IMR-90 (cell line): ENCODE data around the gene MECP2. TPM values are rescaled to one million over a fixed set of nuclear protein-coding genes. Genes with fewer than 3 reads are reported as not detected.

ENCODE experiments used
- ATAC-seq: fragments of 200-7000 bp; cut with Tn5 transposase; 2 replicates; pipeline ENCODE4 v1.9.1; 2020; ENCODE audit warnings: low read depth, mild to moderate bottlenecking, moderate library complexity
- BruUV-seq: library from RNA; stranded (reverse); fragments of 400-500 nt; replicated peaks from 2 replicates; lab custom pipeline; 2021; lab: Mats Ljungman, UMichigan
- CTCF ChIA-PET: fragments of 300-600 bp; formaldehyde crosslinking; extraction: SDS; loops from one replicate; lab custom pipeline; 2021; ENCODE audit warnings: antibody characterized with exemption; lab: Yijun Ruan, JAX
- POLR2A ChIA-PET: fragments of 300-600 bp; sonication (Branson Sonifier 250); formaldehyde crosslinking; loops from one replicate; lab custom pipeline; 2022; ENCODE audit warnings: antibody characterized with exemption; ENCODE audit not compliant: unreplicated experiment; lab: Charles Lee
- DNase-seq: peaks from one replicate; pipeline ENCODE4 v3.0.0; 2013
- H2AFZ ChIP-seq: replicated peaks from 2 replicates; pipeline ENCODE3; 2013; ENCODE audit warnings: low read length, mild to moderate bottlenecking; ENCODE audit not compliant: poor library complexity
- H2AK5ac ChIP-seq: 2 replicates; pipeline ENCODE4 v1.6.1; 2013; ENCODE audit warnings: low read depth, low read length, inconsistent platforms
- H2AK9ac ChIP-seq: replicated peaks from 2 replicates; pipeline ENCODE3; 2013; ENCODE audit warnings: mild to moderate bottlenecking, low read depth, low read length, moderate library complexity; ENCODE audit not compliant: poor library complexity
- H2BK120ac ChIP-seq: 2 replicates; pipeline ENCODE4 v1.6.1; 2013; ENCODE audit warnings: low read depth, low read length, inconsistent platforms
- H2BK15ac ChIP-seq: 3 replicates; pipeline ENCODE4 v1.6.1; 2013; ENCODE audit warnings: low read depth, low read length, inconsistent platforms
- H2BK20ac ChIP-seq: 2 replicates; pipeline ENCODE4 v1.6.1; 2013; ENCODE audit warnings: low read depth, mild to moderate bottlenecking, inconsistent platforms, low read length, moderate library complexity
- H2BK5ac ChIP-seq: 2 replicates; pipeline ENCODE4 v1.6.1; 2013; ENCODE audit warnings: mild to moderate bottlenecking, low read depth, low read length, inconsistent platforms; ENCODE audit not compliant: poor library complexity, severe bottlenecking
- H3K14ac ChIP-seq: replicated peaks from 2 replicates; pipeline ENCODE4 v1.6.1; 2013; ENCODE audit warnings: low read depth, low read length, inconsistent platforms
- H3K18ac ChIP-seq: 2 replicates; pipeline ENCODE4 v1.6.1; 2013; ENCODE audit warnings: low read depth, low read length, control low read depth
- H3K23ac ChIP-seq: 2 replicates; pipeline ENCODE4 v1.6.1; 2013; ENCODE audit warnings: low read depth, low read length, inconsistent platforms
- H3K27ac ChIP-seq: 2 replicates; pipeline ENCODE4 v1.5.1; 2013; ENCODE audit warnings: mild to moderate bottlenecking, control low read depth, low read length; ENCODE audit not compliant: insufficient read depth
- H3K27me3 ChIP-seq: 2 replicates; pipeline ENCODE4 v1.6.1; 2013; ENCODE audit warnings: low read length; ENCODE audit not compliant: control insufficient read depth, insufficient read depth
- H3K36me3 ChIP-seq: 2 replicates; pipeline ENCODE4 v1.6.1; 2013; ENCODE audit warnings: low read length, mixed read lengths; ENCODE audit not compliant: control insufficient read depth, insufficient read depth
- H3K4ac ChIP-seq: 2 replicates; pipeline ENCODE4 v1.6.1; 2013; ENCODE audit warnings: low read depth, low read length, inconsistent platforms
- H3K4me1 ChIP-seq: 2 replicates; pipeline ENCODE4 v1.6.1; 2013; ENCODE audit warnings: low read length, mixed read lengths; ENCODE audit not compliant: control insufficient read depth, insufficient read depth
- H3K4me2 ChIP-seq: 2 replicates; pipeline ENCODE4 v1.6.1; 2013; ENCODE audit warnings: low read depth, mild to moderate bottlenecking, control low read depth, low read length, moderate library complexity
- H3K4me3 ChIP-seq: 2 replicates; pipeline ENCODE4 v1.5.1; 2013; ENCODE audit warnings: low read depth, mild to moderate bottlenecking, control low read depth, low read length, moderate library complexity; ENCODE audit not compliant: insufficient read depth
- H3K56ac ChIP-seq: 2 replicates; pipeline ENCODE4 v1.6.1; 2013; ENCODE audit warnings: low read length, inconsistent platforms; ENCODE audit not compliant: insufficient read depth; ENCODE audit errors: extremely low read depth
- H3K79me1 ChIP-seq, 2 experiments: 2 replicates each; pipeline ENCODE4 v1.6.1; 2013; ENCODE audit warnings: low read length in 2 of 2, inconsistent platforms in 1 of 2, low read depth in 1 of 2
- H3K9ac ChIP-seq: 2 replicates; pipeline ENCODE4 v1.6.1; 2013; ENCODE audit warnings: low read depth, low read length, control low read depth
- H3K9me1 ChIP-seq: 2 replicates; pipeline ENCODE4 v1.6.1; 2013; ENCODE audit warnings: low read length, inconsistent platforms; ENCODE audit not compliant: insufficient read depth
- H3K9me3 ChIP-seq: 2 replicates; pipeline ENCODE4 v1.6.1; 2013; ENCODE audit warnings: low read length; ENCODE audit not compliant: control insufficient read depth, insufficient read depth
- H4K20me1 ChIP-seq: 2 replicates; pipeline ENCODE4 v1.6.1; 2013; ENCODE audit warnings: low read length, inconsistent platforms; ENCODE audit not compliant: insufficient read depth
- H4K5ac ChIP-seq: 2 replicates; pipeline ENCODE4 v1.6.1; 2013; ENCODE audit warnings: mild to moderate bottlenecking, low read depth, low read length, control low read depth
- H4K8ac ChIP-seq, 2 experiments: 2 replicates each; pipeline ENCODE4 v1.6.1; 2013; ENCODE audit warnings: low read depth in 2 of 2, low read length in 2 of 2, control low read depth in 1 of 2, inconsistent platforms in 1 of 2
- H4K91ac ChIP-seq: 2 replicates; pipeline ENCODE4 v1.6.1; 2013; ENCODE audit warnings: low read depth, low read length, inconsistent platforms; ENCODE audit not compliant: insufficient read depth
- BHLHE40 ChIP-seq: fragments of 150-350 bp; IDR thresholded peaks from 2 replicates; pipeline ENCODE4 v1.6.1; 2016; ENCODE audit warnings: mild to moderate bottlenecking, low read depth, low read length
- CEBPB ChIP-seq: IDR thresholded peaks from 2 replicates; pipeline ENCODE4 v1.6.1; 2012; ENCODE audit warnings: low read depth, low read length, improper control_type of control experiment
- FOS ChIP-seq: fragments of 150-350 bp; IDR thresholded peaks from 2 replicates; pipeline ENCODE4 v1.6.1; 2016; ENCODE audit warnings: low read depth, low read length
- MAFK ChIP-seq: IDR thresholded peaks from 2 replicates; pipeline ENCODE4 v1.6.1; 2012; ENCODE audit warnings: low read depth, low read length, improper control_type of control experiment
- MAZ ChIP-seq: IDR thresholded peaks from 2 replicates; pipeline ENCODE4 v1.6.1; 2012; ENCODE audit warnings: low read depth, mild to moderate bottlenecking, low read length, improper control_type of control experiment, moderate library complexity, borderline replicate concordance
- MXI1 ChIP-seq: IDR thresholded peaks from 2 replicates; pipeline ENCODE4 v1.6.1; 2012; ENCODE audit warnings: low read depth, mild to moderate bottlenecking, low read length, moderate library complexity, borderline replicate concordance
- NFE2L2 ChIP-seq: fragments of 150-350 bp; IDR thresholded peaks from 2 replicates; pipeline ENCODE4 v1.6.1; 2016; ENCODE audit warnings: low read depth, mild to moderate bottlenecking, low read length
- POLR2A ChIP-seq: IDR thresholded peaks from 2 replicates; pipeline ENCODE4 v1.6.1; 2012; ENCODE audit warnings: mild to moderate bottlenecking, low read depth, low read length
- RAD21 ChIP-seq: IDR thresholded peaks from 2 replicates; pipeline ENCODE4 v1.6.1; 2012; ENCODE audit warnings: low read length, improper control_type of control experiment
- RCOR1 ChIP-seq: IDR thresholded peaks from 2 replicates; pipeline ENCODE4 v1.6.1; 2012; ENCODE audit warnings: mild to moderate bottlenecking, low read length, improper control_type of control experiment; ENCODE audit not compliant: insufficient replicate concordance
- WGBS, 2 experiments: methylation state at CpG; one replicate each; pipeline versions ENCODE4 v1.1.5 to v1.1.7; 2013; ENCODE audit warnings: missing lambda C conversion rate in 2 of 2; ENCODE audit not compliant: insufficient read length in 1 of 2; ENCODE audit errors: extremely low coverage in 2 of 2; 5-methylcytosine and 5-hydroxymethylcytosine counted together
- dilution Hi-C: fragments of 300-500 bp; cut with HindIII; formaldehyde crosslinking; loops from one replicate; pipeline ENCODE4 v1.14.3; 2018; ENCODE audit warnings: low sequenced_read_pairs; ENCODE audit not compliant: unreplicated experiment
- in situ Hi-C: fragments of 300-500 bp; cut with MboI; formaldehyde crosslinking; loops from 3 replicates; pipeline ENCODE4 v1.14.3; 2019; ENCODE audit warnings: low sequenced_read_pairs, inconsistent platforms, mixed read lengths
- intact Hi-C: fragments of 100-400 bp; cut with micrococcal nuclease; formaldehyde crosslinking; loops from 2 replicates; pipeline ENCODE4 v1.10.0; 2022
- polyA plus RNA-seq, 3 experiments: library from polyadenylated mRNA; depleted of rRNA; stranded (reverse); fragments of >200 nt; gene quantifications; 2 replicates each; pipeline ENCODE4 v1.2.3, GENCODE V29; 2012; ENCODE audit warnings: low replicate concordance in 1 of 3
- total RNA-seq: library from RNA; depleted of rRNA; stranded (reverse); fragments of >200 nt; gene quantifications from 2 replicates; pipeline ENCODE4 v1.2.3, GENCODE V29; 2012
- TF ChIP-seq, protein P1 (sequence below): conservative IDR thresholded peaks from 2 replicates; pipeline ENCODE4 v1.5.1; 2012; ENCODE audit warnings: mild to moderate bottlenecking, low read depth, low read length, improper control_type of control experiment
- TF ChIP-seq, protein P2 (sequence below): fragments of 150-350 bp; IDR thresholded peaks from 2 replicates; pipeline ENCODE4 v1.6.1; 2016; ENCODE audit warnings: low read depth, mild to moderate bottlenecking, low read length, moderate library complexity, borderline replicate concordance
- TF ChIP-seq, protein P3 (sequence below): fragments of 150-350 bp; IDR thresholded peaks from 2 replicates; pipeline ENCODE4 v1.6.1; 2017; ENCODE audit warnings: mild to moderate bottlenecking, antibody characterized with exemption, low read length, low read depth

Gene MECP2
- total and polyA plus RNA-seq, 2 of the 4 experiments (the other 2 are of a cell fraction), result 8.4 to 10.1 TPM

DNA sequence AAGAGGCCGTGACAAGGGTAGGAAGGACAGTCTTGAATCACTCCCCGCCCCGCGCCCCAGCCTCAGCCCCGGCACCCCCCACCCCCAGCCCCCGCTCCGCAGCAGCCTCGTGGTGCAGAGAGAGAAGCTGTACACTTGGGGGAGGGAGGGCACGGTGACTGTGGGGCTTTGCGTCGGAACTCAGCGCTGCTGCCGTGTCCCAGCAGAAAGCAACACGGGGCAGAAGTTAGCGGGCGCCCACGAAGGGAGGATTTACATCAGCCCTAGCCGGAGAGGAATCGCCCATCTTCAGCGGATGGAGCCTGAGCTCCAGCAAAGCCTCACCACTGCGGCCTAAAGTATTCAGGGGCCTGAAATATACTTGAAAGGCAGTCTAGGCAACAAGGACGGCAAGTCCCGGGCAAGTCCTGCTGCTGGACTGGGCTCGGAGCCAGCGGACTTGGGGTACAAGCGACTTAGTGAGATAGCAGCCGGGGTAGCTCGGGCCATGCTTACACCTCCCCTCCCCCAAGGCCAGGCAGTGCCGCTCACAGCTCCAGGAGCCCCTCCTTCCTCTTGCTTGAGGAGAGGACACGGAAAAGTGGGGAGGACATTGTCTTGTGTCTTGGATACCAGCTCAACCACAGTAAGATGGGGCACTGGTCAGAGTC is 28.0 kb upstream of the MECP2 start:
- H2BK5ac ChIP-seq, result no peak overlapping the region
- BruUV-seq, result no TSS peak
- peak overlapping the region; percentile 49 for H2AFZ ChIP-seq
- WGBS, 2 experiments, result 52% methylated on average over 10 of the region's 30 CpGs; no CpG with 5 or more reads in 1 of the 2 experiments
- DNase-seq (no peak), ATAC-seq (no peak)
- no peak overlapping the region for H3K56ac ChIP-seq
- H3K27me3 ChIP-seq, result peaks cover 6% of the 10 kb centered on the region
- ChIA-PET POLR2A (no interaction called here), CTCF (no interaction called here)
- H3K23ac ChIP-seq, result no peak overlapping the region
- no peak overlapping the region for H3K4me3 ChIP-seq
- H4K8ac ChIP-seq, result no peak overlapping the region
- H3K36me3 ChIP-seq, result no peaks in the 10 kb centered on the region
- no peaks in the 10 kb centered on the region for H3K79me1 ChIP-seq
- H3K4me1 ChIP-seq, result no peaks in the 10 kb centered on the region
- no peak overlapping the region for H2BK120ac ChIP-seq
- H4K20me1 ChIP-seq, result no peaks in the 10 kb centered on the region
- H3K14ac ChIP-seq, result no peak overlapping the region
- TF ChIP-seq, protein P1, sequence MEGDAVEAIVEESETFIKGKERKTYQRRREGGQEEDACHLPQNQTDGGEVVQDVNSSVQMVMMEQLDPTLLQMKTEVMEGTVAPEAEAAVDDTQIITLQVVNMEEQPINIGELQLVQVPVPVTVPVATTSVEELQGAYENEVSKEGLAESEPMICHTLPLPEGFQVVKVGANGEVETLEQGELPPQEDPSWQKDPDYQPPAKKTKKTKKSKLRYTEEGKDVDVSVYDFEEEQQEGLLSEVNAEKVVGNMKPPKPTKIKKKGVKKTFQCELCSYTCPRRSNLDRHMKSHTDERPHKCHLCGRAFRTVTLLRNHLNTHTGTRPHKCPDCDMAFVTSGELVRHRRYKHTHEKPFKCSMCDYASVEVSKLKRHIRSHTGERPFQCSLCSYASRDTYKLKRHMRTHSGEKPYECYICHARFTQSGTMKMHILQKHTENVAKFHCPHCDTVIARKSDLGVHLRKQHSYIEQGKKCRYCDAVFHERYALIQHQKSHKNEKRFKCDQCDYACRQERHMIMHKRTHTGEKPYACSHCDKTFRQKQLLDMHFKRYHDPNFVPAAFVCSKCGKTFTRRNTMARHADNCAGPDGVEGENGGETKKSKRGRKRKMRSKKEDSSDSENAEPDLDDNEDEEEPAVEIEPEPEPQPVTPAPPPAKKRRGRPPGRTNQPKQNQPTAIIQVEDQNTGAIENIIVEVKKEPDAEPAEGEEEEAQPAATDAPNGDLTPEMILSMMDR, result no peak
- TF ChIP-seq MAFK, result no peak
- TF ChIP-seq, protein P2, sequence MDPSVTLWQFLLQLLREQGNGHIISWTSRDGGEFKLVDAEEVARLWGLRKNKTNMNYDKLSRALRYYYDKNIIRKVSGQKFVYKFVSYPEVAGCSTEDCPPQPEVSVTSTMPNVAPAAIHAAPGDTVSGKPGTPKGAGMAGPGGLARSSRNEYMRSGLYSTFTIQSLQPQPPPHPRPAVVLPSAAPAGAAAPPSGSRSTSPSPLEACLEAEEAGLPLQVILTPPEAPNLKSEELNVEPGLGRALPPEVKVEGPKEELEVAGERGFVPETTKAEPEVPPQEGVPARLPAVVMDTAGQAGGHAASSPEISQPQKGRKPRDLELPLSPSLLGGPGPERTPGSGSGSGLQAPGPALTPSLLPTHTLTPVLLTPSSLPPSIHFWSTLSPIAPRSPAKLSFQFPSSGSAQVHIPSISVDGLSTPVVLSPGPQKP, result no peak
- TF ChIP-seq RAD21, result no peak
- no peak for TF ChIP-seq BHLHE40
- no peak for TF ChIP-seq MXI1
- TF ChIP-seq, protein P3, sequence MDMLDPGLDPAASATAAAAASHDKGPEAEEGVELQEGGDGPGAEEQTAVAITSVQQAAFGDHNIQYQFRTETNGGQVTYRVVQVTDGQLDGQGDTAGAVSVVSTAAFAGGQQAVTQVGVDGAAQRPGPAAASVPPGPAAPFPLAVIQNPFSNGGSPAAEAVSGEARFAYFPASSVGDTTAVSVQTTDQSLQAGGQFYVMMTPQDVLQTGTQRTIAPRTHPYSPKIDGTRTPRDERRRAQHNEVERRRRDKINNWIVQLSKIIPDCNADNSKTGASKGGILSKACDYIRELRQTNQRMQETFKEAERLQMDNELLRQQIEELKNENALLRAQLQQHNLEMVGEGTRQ, result no peak
- TF ChIP-seq CEBPB, result no peak
- no peak for TF ChIP-seq FOS
- TF ChIP-seq RCOR1, result no peak
- TF ChIP-seq NFE2L2, result no peak
- no peak for TF ChIP-seq POLR2A
- TF ChIP-seq MAZ, result no peak
- H2AK9ac ChIP-seq, result no peak overlapping the region
- no peak overlapping the region for H3K4ac ChIP-seq
- no peak overlapping the region for H3K4me2 ChIP-seq
- no peak overlapping the region for H2BK15ac ChIP-seq
- intact Hi-C loops (no loop called here), dilution Hi-C loops (no loop called here), in situ Hi-C loops (no loop called here)
- H4K5ac ChIP-seq, result no peak overlapping the region
- H3K9ac ChIP-seq, result no peak overlapping the region
- H2BK20ac ChIP-seq, result no peak overlapping the region
- no peaks in the 10 kb centered on the region for H3K9me1 ChIP-seq
- H4K91ac ChIP-seq, result no peak overlapping the region
- H2AK5ac ChIP-seq, result no peak overlapping the region
- peaks cover 8% of the 10 kb centered on the region for H3K9me3 ChIP-seq
- no peak overlapping the region for H3K27ac ChIP-seq
- no peak overlapping the region for H3K18ac ChIP-seq
